Fibroblast of skin of scalp (primary cell): ENCODE data around the gene ATP9B.
A peak's percentile ranks its signal among the peaks of the same experiment; 100 is the strongest.

Experiments used
- DNase-seq: peaks from one replicate; pipeline ENCODE4 v3.0.0-alpha.2; 2013

ATP9B gene

DNA sequence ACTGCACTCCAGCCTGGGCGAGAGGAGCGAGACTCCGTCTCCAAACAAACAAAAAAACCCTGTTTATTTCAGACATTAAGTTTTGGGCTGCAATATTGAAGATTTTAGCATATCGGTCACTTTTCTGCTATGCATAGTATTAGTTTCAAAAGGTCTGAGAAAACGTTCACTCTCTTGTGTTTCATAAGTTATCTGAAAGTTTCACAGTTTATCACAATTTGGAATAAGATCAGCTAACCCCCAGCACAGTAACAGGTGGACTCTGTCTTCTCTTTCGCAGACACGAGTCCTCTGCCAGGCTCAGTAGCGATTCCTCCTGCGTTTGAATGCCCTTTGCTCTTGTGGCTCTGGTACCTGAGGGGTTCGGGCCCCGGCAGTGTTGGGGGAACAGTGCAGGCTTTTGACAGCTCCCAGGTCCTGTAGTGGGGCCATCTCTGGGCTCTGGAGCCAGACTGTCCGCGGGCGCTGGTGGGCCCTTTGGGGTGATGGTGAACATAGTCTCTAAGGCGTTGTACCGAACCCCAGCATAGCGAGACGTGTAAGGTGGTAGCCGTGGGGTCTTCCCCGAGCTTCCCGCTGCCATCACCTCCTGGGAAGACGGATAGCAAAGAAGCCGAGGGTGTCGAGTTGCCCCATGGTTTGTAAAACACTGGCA, 347.0 kb downstream of the ATP9B start:
- no peak for DNase-seq

DNA sequence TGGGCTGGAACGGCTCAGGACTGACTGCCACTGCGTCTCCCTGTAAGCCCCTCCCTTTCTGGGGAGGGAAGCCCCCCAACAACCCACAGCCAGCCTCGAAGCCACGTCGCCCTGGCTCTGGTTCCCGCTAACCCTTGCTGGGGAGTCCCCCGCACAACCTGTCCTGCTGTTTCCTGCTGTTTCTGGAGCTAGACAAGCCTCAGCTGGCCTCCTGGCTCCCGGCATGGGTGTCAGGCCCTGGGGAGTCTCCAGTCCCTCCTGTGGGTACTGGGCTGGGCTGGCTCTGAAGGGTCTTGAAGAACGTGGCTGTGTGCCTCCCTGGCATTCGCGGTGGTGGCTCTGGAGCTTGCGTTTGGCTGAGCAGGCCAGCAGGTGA, 347.5 kb downstream of the ATP9B start:
- no peak for DNase-seq

GRCh38 chr18:79418236-79418635, 349.0 kb downstream of the ATP9B start:
- DNase-seq, result no peak

GRCh38 chr18:79418642-79419041, 349.4 kb downstream of the ATP9B start:
- DNase-seq, result no peak

DNA sequence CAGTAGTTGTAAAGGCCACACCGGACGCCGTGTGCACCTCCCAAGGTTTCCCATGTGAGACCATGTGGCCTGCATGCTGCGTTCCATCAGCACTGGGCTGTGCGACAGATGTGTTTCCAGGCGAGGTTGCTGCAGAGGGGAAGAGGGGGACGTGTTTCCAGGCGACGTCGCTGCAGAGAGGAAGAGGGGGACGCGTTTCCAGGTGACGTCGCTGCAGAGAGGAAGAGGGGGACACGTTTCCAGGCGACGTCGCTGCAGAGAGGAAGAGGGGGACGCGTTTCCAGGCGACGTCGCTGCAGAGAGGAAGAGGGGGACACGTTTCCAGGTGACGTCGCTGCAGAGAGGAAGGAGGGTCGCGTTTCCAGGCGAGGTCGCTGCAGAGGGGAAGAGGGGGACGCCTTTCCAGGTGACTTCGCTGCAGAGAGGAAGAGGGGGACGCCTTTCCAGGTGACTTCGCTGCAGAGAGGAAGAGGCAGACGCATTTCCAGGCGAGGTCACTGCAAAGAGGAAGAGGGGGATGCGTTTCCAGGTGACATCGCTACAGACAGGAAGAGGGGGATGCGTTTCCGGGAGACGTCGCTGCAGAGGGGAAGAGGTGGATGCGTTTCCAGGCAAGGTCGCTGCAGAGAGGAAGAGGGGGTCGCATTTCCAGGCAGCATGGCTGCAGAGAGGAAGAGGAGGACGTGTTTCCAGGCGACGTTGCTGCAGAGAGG, 351.0 kb downstream of the ATP9B start:
- DNase-seq, result no peak

- no peak for DNase-seq
Observed at GRCh38 chr18:79421275-79421857, 352.2 kb downstream of the ATP9B start.

GRCh38 chr18:79422022-79422782, 353.0 kb downstream of the ATP9B start:
- peak; percentile 66 for DNase-seq

DNA sequence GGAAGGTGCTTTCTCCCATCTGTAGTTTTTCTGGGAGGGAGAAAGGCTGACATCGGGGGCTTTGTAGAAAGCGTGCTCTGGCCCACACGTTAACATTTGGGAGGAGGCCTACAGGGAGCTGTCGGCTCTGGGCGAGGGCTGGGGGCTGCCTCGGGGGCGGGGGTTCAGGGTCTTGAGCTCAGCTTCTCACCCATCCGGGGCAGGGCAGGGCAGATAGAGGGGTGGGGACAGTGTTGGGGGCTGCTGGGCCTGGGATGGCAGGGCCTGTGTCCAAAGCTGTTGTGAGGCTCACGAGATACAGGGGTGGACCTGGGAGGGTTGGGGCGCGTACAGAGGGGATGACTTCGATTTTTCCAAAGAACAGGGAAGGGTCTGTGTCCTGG, 353.6 kb downstream of the ATP9B start:
- DNase-seq, result no peak

GRCh38 chr18:79423211-79424007, 354.2 kb downstream of the ATP9B start:
- DNase-seq, result no peak

DNA sequence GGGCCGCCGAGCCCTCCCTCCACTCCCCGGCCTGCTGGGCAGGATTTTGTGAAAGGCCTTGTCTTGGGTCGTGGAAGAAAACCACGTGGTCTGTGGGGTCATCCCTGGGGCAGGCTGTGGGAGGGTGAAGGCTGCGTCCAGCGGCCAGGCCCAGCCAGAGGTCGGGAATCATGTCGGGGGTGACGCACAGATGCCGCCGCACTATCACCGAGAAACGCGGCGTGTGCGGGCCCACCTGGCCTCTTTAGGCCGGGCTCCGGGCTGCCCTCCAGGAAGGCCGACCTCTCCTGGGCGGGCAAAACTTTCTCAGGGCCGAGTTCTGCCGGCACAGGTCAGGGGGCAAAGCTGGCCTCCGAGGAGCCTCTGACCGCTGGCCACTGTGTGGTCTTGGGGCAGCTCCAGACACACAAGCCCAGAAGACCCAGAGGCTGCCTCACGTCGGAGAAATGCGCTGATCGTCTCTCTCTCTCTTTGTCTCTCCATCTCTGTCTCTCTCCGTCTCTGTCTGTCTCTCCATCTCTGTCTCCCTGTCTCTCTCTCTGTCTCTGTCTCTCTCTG, 354.9 kb downstream of the ATP9B start:
- no peak for DNase-seq

DNA sequence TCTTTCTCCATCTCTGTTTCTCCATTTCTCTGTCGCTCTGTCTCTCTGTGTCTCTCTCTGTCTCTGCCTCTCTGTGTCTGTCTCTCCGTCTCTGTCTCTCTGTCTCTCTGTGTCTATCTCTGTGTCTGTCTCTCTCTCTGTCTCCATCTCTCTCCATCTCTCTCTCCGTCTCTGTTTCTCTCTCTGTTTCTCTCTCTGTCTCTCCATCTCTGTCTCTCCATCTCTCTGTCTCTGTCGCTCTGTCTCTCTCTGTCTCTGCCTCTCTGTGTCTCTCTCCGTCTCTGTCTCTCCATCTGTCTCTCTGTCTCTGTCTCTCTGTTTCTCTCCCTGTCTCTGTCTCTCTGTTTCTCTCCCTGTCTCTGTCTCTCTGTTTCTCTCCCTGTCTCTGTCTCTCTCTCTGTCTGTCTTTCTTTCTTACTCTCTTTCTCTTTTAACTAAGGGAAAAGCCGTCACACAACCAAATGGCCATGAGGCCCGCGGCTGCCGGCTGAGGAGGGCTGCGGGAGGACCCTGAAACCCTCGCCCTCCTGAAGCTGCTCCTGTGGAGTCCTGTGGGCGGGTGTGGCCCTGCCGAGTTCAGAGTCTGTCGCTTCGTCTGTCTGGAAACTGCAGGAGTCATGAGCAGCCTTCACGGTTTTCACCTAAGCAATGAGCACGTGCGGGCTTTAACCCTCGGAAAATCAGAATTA, 355.8 kb downstream of the ATP9B start:
- DNase-seq, result no peak

GRCh38 chr18:79425569-79425886, 356.3 kb downstream of the ATP9B start:
- no peak for DNase-seq

DNA sequence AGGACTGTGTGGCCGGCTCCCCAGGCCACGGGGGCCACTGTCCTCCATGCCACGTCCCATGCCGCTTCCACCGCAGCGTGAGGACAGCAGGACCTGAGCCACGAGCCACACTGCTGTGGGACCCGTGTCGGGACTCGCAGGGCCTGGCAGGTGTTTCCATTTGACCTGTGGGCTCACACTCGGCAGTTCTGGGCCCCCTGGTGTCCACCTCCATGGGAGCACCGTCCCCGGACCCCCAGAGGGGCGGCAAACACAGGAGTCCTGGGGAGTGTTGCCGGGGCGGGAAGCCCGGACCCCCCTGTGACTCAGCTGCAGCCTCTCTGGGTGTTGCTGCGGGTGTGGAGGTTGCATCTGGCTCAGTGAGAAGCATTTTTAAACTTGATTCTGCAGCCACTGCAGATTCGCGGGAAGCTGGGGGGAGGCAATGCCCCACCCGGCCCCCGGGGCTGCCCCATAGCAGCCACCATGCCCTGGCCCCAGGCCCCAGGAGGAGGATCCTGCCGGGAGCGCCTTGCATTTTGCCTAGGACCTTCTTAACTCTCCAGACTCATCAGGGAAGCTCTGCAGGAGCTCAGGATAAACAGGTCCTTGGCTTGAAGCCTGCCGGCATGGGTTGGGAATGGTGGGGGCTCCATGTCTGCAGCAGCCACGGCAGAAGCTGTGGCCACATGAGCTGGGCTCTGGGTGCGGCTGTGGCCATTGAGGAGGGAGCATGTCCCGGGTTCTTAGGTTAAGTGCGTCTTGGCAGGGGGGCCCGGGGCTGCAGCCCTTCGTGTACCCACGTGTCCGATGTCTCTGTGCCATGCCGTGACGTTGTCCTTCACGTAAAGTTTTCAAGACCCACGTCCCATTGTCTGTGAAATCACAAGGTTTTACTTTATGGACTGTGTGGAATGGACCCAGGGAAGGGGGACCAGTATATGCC, 357.4 kb downstream of the ATP9B start:
- no peak for DNase-seq

DNA sequence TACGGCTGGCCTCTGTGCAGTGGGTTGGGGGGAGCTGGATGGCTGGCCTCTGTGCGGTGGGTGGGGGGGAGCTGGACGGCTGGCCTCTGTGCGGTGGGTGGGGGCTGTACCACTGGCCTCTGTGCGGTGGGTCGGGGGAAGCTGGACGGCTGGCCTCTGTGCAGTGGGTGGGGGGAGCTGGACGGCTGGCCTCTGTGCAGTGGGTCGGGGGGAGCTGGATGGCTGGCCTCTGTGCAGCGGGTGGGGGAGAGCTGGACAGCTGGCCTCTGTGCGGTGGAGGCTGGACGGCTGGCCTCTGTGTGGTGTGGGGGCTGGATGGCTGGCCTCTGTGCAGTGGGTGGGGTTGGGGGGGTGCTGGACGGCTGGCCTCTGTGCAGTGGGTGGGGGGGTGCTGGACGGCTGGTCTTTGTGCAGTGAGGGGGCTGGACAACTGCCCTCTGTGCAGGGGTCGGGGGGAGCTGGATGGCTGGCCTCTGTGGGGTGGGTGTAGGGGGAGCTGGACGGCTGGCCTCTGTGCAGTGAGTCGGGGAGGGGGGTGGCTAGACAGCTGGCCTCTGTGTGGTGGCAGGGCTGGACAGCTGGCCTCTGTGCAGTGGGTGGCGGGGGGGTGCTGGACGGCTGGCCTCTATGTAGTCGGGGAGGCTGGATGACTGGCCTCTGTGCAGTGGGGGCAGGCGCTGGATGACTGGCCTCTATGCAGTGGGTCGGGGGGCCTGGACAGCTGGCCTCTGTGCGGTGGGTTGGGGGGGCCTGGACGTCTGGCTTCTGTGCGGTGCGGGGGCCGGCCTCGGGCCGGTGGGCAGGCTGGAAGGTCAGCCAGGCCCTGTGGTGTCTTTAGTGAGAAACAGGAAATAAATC, 358.4 kb downstream of the ATP9B start:
- no peak for DNase-seq
